ENCODE data around the gene EDEM3.
"Not testable (repeated sequence)": the region's sequence is repeated elsewhere in the genome, so short reads cannot be mapped to it uniquely, and the experiment has no call there.

EDEM3 gene

GRCh38 chr1:184724843-184725242 is 29.8 kb downstream of the EDEM3 start:
- DNase-seq = no peak

GRCh38 chr1:184716158-184716557 is 38.5 kb downstream of the EDEM3 start:
- DNase-seq = no peak

DNA sequence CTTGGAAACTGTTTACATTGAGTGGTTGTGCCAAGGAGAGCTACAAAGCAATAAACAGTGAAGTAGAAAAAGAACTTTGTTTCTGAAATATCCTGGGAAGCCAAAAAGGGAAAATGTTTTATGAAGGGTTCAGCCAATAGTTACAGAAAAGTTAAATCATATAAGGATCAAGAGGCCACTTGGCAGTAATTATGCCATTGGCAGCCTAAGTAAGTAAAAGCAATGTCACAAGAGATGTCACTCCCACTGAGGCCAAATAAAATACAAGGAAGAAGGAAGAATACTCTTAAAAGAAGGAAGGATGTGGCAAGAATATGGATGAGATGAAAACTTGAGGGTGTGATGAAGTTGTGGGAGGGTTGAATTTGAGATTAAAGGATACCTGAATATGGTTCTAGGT is 45.2 kb downstream of the EDEM3 start:
- DNase-seq = no peak

GRCh38 chr1:184708084-184708676 is 46.5 kb downstream of the EDEM3 start:
- no peak for DNase-seq

DNA sequence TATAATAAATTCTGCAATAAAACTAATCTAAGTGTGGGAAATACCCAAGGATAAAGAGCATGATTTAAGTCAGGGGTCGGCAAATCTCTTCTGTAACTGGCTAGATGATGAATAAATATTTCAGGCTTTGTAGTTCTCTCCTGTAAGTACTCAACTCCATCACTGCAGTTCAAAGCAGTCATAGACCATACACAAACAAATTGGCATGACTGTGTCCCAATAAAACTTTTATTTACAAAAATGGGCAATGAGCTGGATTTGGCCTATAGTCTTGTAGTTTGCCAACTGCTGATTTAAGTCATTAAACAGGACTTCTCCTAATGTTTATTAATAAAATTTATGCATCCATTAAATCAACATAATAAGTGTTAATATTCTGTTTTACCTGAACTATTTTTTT is 49.4 kb downstream of the EDEM3 start:
- no peak for DNase-seq

DNA sequence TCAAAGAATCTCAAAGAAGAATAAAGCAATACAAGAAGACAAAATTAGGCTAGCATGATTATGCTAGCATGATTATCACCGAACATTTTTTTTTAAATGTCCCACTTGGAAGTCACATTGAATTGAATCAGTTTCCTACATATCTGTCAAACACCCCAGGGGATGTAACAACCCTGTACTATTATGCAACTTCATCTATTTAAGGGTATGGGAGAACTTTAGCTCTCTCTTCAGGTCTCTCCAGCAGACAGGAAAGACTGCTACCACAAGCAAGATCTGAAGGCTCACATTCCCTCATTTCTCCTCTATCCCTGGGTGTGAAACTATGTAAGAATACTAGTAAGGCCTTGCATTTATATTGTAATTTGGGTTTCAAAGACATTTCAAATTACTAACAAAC is 52.8 kb downstream of the EDEM3 start:
- DNase-seq = no peak

- no peak for DNase-seq
Measured at GRCh38 chr1:184698969-184699368, 55.7 kb downstream of the EDEM3 start.

- DNase-seq = no peak
Measured at GRCh38 chr1:184698016-184698415, 56.6 kb downstream of the EDEM3 start.

DNA sequence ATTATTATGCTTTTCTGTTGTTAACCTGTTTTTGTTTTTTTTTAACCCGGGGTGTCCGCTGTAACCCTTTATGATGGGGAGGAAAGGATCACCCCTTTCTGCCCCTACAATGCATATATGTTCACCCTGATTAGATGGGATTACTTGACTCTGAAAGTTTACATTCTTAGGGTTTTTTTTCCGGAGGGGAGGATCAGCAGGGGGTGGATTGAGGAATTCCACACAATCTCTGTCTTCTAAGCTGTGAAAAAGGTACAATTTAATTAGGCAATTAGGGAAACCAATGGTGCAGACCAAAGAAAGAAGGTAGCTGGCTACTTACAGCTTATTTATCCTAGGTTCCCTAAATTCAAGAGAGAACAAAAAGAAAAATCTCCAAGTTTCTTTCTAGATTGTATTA is 58.3 kb downstream of the EDEM3 start:
- DNase-seq = no peak

GRCh38 chr1:184695023-184695422 is 59.6 kb downstream of the EDEM3 start:
- no peak for DNase-seq

- DNase-seq = no peak
Measured at GRCh38 chr1:184693011-184693410, 61.6 kb downstream of the EDEM3 start.

GRCh38 chr1:184691719-184692324 is 62.8 kb downstream of the EDEM3 start:
- no peak for DNase-seq

DNA sequence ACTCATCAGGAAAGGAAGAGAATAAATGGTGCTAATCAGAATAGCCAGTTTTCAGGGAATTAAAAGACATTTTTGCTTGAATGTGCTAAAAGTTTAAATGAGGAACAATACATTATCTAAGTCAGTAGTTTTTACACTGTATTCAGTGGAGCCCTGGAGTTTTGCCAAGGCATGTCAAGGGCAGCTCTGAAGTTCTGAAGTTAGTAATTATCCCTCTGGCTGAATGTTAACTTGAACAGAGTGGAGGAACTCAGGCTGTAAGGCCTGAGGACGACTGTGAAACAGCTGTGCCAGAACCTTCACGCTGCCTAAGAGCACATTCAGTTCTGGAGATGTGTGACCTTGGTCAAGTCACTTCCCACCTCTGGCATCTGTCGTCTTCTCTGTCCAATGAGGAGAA is 68.1 kb downstream of the EDEM3 start:
- no peak for DNase-seq

- DNase-seq = no peak
Measured at GRCh38 chr1:184685116-184685515, 69.5 kb downstream of the EDEM3 start.

DNA sequence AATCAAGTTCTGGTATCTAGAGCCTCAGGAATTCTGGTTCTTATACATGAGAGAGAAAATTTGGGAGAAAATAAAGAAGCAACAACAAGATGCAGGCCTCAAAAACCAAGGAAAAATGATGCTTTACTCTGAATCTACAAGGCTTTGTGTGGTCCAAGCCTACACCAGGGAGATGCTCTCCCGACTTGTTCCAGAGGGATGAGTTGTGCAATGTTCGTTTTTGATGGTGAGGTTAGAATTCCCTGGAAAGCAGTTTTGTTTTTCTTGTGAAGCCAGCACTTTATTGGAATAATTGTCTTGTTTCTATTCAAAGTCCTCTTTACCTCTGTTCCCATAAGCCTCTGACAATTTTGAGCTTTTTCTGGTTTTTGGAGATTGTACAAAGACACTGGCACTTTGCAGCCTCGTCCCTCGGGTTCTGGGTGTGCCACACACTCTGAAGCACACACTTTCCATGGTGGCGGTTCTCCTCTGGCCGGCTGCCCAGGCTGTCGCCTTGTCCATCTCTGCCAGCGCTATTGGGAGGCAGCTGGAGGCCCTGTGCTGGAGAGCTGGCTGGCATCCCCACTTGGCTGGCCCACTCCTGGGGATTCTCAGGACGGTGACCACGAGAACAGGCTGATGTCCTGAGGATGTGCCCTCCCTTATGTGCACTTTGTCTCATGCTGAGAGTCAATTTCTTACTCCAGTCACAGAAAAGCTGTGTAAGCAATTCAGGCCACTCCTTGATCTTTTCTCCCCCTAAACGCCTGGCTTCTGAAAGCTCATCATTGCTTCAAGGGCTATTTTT is 70.2 kb downstream of the EDEM3 start:
- DNase-seq = no peak

- no peak for DNase-seq
Measured at GRCh38 chr1:184682956-184683355, 71.7 kb downstream of the EDEM3 start.

GRCh38 chr1:184680611-184681225 is 73.9 kb downstream of the EDEM3 start:
- not testable (repeated sequence) for DNase-seq

GRCh38 chr1:184679472-184679871 is 75.2 kb downstream of the EDEM3 start:
- DNase-seq = not testable (repeated sequence)

DNA sequence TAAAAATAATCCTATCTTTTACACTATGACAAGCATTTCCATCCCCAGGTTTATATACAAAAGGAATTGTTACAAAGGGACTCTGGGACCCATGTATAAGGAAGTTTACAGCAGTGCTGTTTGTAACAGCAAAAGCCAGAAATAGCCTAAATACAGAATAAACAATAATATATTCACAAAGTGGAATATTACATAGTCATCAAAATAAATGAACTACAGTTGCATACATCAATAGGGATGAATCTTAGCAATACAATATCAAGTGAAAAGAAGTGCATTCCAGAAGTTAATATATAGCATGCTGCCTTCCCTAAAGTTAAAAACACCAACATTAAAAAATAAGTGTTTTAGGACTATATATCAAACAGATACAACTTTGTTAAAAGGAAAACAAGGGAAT is 77.3 kb downstream of the EDEM3 start:
- DNase-seq = no peak

- no peak for DNase-seq
Measured at GRCh38 chr1:184673305-184673704, 81.4 kb downstream of the EDEM3 start.

DNA sequence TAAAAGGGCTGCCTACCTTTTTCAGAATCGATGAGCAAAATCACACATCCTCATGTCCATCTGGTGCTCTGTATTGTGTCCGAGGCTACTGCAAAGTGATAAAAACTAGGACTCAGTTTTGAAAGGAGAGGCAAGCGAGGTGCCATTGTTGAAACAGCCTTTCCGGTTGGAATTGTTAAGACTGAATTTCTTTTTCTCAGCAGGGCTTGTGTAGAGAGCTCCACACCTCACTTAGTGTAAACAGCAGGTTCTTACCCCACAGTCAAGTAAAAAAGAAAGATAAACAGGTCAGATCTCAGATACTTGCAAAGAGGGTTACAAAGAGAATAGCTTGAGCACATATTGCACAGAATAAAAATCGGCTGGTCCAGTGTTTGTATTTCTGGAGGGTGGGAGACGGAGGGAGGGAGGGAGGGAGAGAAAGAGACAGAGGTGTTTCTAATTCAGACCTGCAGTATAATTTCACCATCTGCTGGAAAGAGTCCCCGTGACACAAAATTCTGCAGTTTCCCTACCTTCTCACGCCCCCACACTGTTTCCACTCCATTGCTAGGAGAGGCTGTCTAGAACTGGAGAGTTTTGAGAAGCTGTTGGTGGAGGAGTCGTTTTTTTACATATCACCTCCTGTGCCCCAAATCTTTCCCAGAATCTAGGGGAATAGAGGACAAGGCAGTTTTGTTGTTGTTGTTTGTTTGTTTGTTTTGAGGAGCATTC is 82.5 kb downstream of the EDEM3 start:
- DNase-seq = no peak

- DNase-seq = no peak
Measured at GRCh38 chr1:184669391-184669790, 85.3 kb downstream of the EDEM3 start.

DNA sequence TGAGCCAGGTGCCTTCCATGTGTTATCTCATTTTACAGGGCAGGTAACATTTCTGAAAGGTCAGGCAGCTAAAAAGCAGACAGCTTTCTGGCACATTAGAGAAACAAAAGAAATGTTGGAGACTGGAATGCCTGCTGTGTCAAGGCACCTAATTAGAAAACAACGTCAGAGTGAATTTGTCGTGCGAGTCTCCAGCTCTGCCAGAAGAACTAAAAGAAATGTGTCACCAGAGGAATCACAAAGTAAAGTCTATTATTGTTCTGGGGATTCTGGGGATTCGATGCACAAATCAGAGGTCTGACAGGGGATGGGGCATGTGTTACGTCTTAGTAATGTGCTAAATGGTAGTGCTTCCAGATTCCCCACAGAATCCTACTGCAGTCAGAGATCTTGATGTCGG is 89.3 kb downstream of the EDEM3 start:
- DNase-seq = no peak

All from activated CD4-positive, alpha-beta T cell treated with anti-CD3 and anti-CD28 coated beads, Interleukin-2, amount 50 U/mL, for 1 hour (primary cell).